Fibroblast of the aortic adventitia (primary cell): Measurements from ENCODE around the gene IL12B. TPM values are rescaled to one million over a fixed set of nuclear protein-coding genes. Genes with fewer than 3 reads are reported as not detected.

Source experiments
- DNase-seq: peaks from one replicate; pipeline ENCODE4 v3.0.0-alpha.2; 2010; ENCODE audit warnings: low read depth
- H3K4me3 ChIP-seq: 2 replicates; pipeline ENCODE4 v1.5.1; 2011; ENCODE audit warnings: low read depth, mild to moderate bottlenecking, control low read depth, low read length, moderate library complexity
- total RNA-seq: library from RNA; depleted of rRNA; stranded (reverse); fragments of >200 nt; gene quantifications from 2 replicates; pipeline ENCODE4 v1.2.3, GENCODE V29; 2012; ENCODE audit warnings: low replicate concordance
- TF ChIP-seq, protein P1 (sequence below): IDR thresholded peaks from 2 replicates; pipeline ENCODE4 v1.5.1; 2011; ENCODE audit warnings: mild to moderate bottlenecking, low read length, control low read depth, inconsistent platforms; ENCODE audit not compliant: insufficient read depth

The IL12B gene
- total RNA-seq, 1 donor, result 0.09 TPM

DNA sequence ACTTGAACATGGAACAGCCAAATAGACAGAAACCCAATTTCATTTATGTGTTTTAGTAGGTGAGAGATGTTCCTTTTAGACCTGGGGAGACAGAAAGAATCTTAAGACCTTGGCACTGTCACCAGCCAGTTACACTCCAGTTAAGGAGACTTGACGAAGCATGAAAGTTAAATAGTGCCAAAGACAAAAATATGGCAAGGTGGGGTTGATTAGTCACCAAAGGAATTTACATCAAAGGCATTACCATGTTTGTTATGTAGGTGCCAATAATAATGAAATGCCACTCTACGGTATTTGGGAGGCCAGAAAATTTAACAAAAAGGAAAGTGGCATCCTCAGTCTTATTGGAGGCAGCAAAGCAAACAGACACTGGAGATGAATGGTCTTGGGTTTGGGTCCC is 9.2 kb upstream of the IL12B start:
- no peak for DNase-seq
- TF ChIP-seq, protein P1, sequence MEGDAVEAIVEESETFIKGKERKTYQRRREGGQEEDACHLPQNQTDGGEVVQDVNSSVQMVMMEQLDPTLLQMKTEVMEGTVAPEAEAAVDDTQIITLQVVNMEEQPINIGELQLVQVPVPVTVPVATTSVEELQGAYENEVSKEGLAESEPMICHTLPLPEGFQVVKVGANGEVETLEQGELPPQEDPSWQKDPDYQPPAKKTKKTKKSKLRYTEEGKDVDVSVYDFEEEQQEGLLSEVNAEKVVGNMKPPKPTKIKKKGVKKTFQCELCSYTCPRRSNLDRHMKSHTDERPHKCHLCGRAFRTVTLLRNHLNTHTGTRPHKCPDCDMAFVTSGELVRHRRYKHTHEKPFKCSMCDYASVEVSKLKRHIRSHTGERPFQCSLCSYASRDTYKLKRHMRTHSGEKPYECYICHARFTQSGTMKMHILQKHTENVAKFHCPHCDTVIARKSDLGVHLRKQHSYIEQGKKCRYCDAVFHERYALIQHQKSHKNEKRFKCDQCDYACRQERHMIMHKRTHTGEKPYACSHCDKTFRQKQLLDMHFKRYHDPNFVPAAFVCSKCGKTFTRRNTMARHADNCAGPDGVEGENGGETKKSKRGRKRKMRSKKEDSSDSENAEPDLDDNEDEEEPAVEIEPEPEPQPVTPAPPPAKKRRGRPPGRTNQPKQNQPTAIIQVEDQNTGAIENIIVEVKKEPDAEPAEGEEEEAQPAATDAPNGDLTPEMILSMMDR, result no peak
- H3K4me3 ChIP-seq, result no peak overlapping the region

DNA sequence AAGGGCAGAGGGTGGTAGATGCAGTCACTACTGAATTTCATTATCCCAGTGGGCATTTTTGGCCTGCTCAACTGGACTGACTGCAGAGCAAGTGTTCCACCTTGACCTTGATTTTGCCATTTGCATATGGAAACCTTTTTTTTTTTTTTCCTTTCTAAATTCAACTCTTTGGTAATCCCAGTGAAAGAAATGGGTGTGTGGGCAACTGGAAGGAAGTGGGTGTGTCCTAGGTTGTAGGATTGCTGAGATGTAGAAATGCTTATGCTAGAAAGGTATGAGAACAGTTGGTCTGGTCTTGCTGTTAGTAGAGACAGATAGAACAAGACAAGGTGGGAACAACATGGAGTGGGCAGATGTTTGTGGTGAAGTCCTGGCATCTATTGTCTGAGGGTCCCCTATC is 7.8 kb upstream of the IL12B start:
- no peak overlapping the region for H3K4me3 ChIP-seq
- TF ChIP-seq, protein P1, result no peak
- DNase-seq, result no peak

DNA sequence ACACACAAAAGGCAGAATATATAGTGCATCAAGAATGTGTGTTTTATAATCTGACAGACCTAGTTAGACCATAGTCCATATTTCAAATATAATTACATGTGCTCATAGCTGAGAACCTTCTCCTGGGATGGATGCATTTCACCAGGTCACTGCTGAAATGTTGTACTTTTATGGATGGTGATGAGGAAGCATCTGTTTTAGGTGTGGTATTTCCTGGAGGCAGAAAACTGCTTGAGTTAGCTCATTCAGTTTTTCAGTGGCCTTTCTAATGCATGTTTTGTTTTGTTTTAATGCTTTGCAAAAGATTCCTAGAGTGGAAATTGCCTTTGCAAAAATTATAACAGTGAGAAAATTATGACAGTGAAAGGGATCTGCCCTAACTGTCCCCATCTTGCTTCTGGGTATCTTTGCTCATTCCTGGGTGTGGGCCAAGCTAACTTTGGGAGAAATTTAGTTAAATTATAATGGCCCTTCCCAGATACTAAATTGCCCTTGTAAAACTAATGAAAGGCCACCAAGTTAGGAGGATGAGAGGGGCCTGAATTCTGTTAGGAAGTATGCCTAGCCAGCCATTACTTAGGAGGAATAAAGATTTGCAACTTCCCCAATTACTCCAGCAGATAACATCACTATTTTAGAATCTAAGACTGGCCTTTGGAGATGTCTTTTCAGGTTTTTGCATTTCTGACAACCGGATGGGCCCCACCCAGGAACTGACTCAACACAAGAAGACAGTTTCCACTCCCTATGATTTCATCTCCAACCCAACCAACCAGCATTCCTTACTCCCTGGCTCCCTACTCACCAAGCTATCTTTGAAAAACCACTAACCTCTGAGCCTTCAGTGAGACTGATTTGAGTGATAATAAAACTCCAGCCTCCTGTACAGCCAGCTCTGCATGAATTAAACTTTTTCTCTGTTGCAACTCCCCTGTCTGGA is 7.0 kb upstream of the IL12B start:
- peak; percentile 80 for DNase-seq
- TF ChIP-seq, protein P1, result no peak
- no peak overlapping the region for H3K4me3 ChIP-seq

- TF ChIP-seq, protein P1, result no peak
- H3K4me3 ChIP-seq, result no peak overlapping the region
- DNase-seq, result no peak
Measured at GRCh38 chr5:159336586-159336985, 6.3 kb upstream of the IL12B start.

- DNase-seq, result no peak
- no peak overlapping the region for H3K4me3 ChIP-seq
- TF ChIP-seq, protein P1, result no peak
Measured at GRCh38 chr5:159333545-159333925, 3.2 kb upstream of the IL12B start.

GRCh38 chr5:159332800-159333544 is 2.7 kb upstream of the IL12B start:
- DNase-seq, result no peak
- TF ChIP-seq, protein P1, result no peak
- H3K4me3 ChIP-seq, result no peak overlapping the region
